ENCODE results near the gene SEC23A. TPM values are rescaled to one million over a fixed set of nuclear protein-coding genes. Genes with fewer than 3 reads are reported as not detected.

Gene SEC23A
- total and polyA plus RNA-seq, 2 of the 13 experiments (the other 11 are each of a cell fraction or from before 2014, with no cell fraction given) = 403 to 887 TPM

GRCh38 chr14:39107591-39107996, 4.6 kb upstream of the SEC23A start (continued):
- TF ChIP-seq ZNF414 (CRISPR knock-in tag; IDR thresholded peaks at IDR 0.05) (no peak), NPAS2 (CRISPR knock-in tag; IDR thresholded peaks at IDR 0.05; ENCODE audit: borderline replicate concordance) (no peak), POGK (CRISPR knock-in tag; conservative IDR thresholded peaks at IDR 0.05) (no peak), ZNF124 (CRISPR knock-in tag; IDR thresholded peaks at IDR 0.05) (peak; percentile 19; the same call in 1 of the 2 replicates), SMC3 (IDR thresholded peaks at IDR 0.05; ENCODE audit: low read length) (peak; percentile 84), ZKSCAN8 (CRISPR knock-in tag; IDR thresholded peaks at IDR 0.05; ENCODE audit: borderline replicate concordance) (peak; percentile 55; the same call in 1 of the 2 replicates), MLX (CRISPR knock-in tag; IDR thresholded peaks at IDR 0.05) (0 out of 2 replicates have a peak, but pooled peaks have one; percentile 12), ETS1 (CRISPR knock-in tag; IDR thresholded peaks at IDR 0.05) (no peak), SALL2 (CRISPR knock-in tag; IDR thresholded peaks at IDR 0.05) (no peak), DZIP1 (CRISPR knock-in tag; IDR thresholded peaks at IDR 0.05) (no peak), BATF2 (CRISPR knock-in tag; IDR thresholded peaks at IDR 0.05) (no peak), ZNF335 (CRISPR knock-in tag; IDR thresholded peaks at IDR 0.05) (peak; percentile 51; the same call in 1 of the 2 replicates), ZNF556 (CRISPR knock-in tag; IDR thresholded peaks at IDR 0.05; ENCODE audit: borderline replicate concordance) (no peak), ZNF773 (CRISPR knock-in tag; IDR thresholded peaks at IDR 0.05; ENCODE audit: borderline replicate concordance) (no peak), MIER3 (CRISPR knock-in tag; IDR thresholded peaks at IDR 0.05; ENCODE audit: borderline replicate concordance) (peak; percentile 37; the same call in 1 of the 2 replicates), DDIT3 (CRISPR knock-in tag; IDR thresholded peaks at IDR 0.05) (0 out of 2 replicates have a peak, but pooled peaks have one; percentile 55), IRF2 (CRISPR knock-in tag; IDR thresholded peaks at IDR 0.05) (peak; percentile 31; the same call in 1 of the 2 replicates), MAFK (conservative IDR thresholded peaks at IDR 0.05 in 1 of 2, IDR thresholded peaks at IDR 0.05 in 1 of 2; ENCODE audit: low read length in 2 of 2) (no peak), GTF3A (CRISPR knock-in tag; conservative IDR thresholded peaks at IDR 0.05) (no peak)
